Left forelimb (tissue), 1 donor: ENCODE data around the gene LIPJ.

ENCODE experiments used
- DNase-seq: peaks from one replicate; pipeline ENCODE4 v3.0.0-alpha.2; 2018; ENCODE audit warnings: low spot score

LIPJ gene, protein sequence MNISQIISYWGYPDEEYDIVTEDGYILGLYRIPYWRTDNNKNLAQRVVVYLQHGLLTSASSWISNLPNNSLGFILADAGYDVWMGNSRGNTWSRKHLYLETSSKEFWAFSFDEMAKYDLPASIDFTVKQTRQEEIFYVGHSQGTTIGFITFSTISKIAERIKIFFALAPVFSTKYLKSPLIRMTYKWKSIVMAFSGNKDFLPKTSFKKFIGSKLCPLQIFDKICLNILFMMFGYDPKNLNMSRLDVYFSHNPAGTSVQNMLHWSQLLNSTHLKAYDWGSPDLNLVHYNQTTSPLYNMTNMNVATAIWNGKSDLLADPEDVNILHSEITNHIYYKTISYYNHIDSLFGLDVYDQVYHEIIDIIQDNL

DNA sequence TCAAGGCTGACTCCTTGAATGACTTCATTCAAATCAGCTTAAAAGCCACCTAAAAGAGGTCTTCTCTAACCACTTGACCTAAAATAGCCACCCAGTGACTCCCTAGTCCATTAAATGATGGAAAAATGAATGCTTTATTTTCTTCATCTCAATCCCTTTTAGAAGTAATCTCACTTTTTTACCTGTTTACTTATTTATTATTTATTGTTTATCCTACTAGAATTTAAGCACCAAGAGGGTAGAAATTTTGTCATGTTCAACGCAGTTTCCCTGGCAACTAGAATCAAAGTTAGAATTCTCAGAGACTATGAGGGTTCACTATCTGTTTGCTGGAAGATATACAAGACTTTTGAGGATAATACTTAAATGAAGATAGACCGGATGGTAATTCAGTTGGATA lies at the start of gene LIPJ:
TSS of gene LIPJ (plus strand) at position 301 of the 400 bp plus-strand sequence. CDS start 3,926 bp downstream, outside the sequence.
- DNase-seq: no peak

DNA sequence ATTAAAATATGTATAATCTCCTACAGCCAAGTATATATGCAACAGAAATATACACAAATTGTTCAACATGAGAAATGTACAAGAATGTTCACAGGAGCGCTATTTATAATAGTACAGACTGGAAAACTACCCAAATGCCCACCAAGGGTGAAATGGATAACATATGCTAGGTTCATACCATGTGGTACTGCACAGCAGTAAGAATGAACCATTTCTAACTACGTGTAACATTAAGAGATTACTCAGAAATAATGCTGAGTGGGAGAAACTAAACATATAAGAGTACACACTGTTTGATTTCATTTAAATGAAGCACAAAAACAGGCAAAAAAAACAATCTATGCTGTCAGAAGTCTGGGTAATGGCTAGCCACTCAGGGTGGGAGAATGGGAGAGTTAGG lies 49.2 kb upstream of the LIPJ start:
- DNase-seq: no peak

DNA sequence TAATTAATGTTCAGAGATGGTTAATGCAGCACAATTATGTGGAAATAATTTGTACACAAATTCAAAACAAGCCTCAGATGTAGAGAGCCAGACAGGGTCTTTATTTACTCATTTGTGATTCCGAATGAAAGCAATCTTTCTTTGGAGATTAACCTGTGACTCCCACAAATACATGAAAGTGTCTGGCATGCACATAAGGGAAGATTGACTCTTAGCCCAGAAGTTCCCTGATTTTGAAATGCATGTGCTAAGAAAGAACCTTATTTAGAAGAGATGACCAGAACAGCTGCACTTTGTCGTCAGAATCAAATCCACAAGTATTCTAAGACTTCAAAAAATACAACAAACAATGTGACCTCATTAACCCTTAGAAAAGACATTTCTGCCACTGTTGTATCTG lies 48.5 kb upstream of the LIPJ start:
- no peak for DNase-seq

DNA sequence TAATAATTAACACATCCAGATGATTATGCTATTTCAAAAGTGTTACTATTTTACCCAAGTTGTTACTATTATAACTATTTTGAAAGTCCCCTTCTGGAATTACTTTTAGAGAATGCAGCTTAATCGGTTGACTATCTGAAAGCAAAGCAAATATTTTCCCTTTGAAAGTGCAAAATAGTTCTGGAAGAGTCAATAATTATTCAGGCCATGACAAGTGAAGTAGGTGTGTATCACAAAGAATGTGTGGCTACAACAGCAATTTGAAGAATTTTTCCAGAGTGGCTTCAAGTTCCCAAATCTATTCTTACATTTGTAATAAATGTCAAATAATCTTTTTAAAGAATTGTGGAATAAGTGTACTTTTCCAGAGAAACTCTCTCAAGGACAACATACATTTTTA lies 46.2 kb upstream of the LIPJ start:
- no peak for DNase-seq

DNA sequence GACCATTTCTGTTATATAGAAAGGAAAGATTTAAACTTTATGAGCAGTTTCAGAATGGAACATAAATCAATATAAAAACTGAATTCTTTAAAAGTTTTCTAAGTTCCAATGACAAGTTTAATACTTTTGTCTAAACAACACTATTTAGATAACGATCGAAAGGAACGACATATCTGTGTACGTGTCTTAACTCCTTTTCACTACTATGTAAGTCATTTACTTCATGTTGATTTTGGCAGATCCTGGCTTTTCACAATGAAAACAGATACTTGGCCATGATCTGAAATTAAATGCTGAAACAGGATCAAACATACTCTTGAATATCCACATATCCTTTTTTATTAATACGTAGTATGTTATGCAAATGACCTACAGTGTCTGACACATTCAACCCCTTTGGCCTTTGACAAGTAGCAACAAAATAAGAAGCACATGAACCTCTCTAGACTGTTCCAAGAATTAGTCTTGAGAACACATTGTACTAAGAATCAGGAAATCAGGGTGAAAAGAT lies 45.4 kb upstream of the LIPJ start:
- DNase-seq: no peak

DNA sequence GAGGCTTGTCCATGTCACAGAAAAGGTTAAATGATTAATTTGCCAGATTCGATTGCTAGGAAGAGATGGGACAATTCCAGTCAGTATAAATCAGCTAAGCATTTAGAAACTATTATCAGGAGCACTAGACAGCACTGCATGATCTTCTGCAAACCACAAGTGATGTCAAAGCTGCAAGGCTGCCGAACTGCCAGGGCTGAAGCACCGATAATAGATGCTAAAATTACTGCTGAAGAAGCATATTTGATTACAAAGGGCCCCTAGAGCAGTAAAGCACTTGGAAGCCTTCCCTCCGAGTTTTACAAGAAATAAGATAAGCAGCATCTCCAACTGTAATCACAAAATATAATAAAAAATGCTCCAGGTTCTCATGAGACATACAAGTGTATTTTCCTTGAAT lies 44.0 kb upstream of the LIPJ start:
- no peak for DNase-seq

DNA sequence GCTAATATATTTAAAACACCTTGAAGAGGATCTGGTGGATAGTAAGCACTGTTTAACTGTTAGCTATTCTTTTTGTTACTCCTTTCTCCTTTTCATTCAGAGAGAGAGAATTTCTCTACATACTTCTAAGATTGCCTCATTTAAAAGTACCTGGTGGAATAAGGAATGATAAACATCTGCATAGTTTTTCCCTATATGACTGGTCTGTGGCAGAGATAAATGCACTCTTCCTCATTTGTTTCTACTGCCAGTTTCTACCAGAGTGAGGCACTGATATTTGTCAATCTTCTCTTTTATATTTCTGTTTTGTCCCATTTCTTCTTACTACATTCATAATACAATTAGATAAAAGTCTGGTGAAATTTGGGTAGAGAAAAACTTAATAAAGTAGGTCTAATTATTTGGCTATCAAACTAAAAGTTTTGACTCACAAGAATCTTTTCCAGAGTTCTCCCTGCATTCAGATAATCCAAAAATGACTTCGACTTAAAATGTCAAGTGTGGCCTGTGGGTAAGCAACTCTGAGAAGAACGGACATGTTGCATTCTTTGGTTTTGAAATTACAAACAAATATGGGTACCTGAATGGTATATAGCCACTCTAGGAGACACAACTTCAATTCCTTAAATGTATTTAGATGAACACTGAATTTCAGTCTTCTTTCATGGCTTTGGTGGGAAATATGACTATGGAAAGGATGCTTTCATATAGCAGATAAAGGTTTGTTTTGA lies 42.3 kb upstream of the LIPJ start:
- no peak for DNase-seq

DNA sequence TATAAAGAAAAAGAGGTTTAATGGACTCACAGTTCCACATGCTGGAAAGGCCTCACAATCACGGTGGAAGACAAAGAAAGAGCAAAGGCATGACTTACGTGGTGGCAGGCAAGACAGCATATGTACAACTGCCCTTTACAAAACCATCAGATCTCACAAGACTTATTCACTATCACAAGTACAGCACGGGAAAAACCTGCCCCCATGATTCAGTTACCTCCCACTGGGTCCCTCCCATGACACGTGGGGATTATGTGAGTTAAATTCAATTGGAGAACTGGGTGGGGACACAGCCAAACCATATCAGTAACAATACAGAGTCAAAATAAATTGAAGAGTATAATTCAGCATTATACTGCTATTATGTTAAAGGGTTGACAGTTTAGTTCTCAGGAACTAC lies 41.2 kb upstream of the LIPJ start:
- DNase-seq: no peak

DNA sequence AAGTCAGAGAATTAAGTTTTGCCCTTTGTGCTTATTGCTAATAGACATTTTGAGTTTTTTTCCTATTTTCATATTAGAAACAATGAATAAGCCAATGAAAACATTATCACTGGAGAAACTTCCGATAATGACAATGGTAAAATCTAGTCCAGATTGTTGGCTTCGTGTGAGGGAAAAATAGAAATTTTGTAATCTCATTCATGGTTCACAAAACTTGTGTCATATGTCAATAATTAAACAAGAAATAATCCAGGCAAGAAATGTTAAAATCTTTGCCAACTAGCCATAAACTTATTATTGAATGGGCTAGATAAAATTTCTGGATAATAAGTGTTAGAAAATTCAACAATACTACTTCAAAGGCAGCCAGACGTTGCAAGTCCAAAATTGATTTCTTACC lies 40.1 kb upstream of the LIPJ start:
- no peak for DNase-seq

DNA sequence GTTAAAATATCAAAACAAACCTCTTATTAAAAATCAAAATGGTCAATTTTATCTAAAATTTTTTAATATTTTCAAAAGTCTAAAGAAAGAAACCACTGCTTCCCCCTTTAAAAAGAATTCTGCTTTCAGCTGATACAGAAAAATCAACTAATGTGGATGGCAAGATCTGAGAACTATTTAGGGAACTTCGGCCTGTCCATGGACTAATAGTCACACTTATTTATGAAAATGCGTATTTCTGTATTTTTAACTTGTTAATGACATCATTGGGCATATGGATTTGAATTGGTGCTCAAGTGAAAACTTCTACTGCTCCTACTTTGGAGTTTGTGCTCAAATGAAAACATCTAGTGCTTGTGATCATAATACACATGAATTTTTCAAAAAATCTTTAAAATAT lies 35.3 kb upstream of the LIPJ start:
- no peak for DNase-seq

DNA sequence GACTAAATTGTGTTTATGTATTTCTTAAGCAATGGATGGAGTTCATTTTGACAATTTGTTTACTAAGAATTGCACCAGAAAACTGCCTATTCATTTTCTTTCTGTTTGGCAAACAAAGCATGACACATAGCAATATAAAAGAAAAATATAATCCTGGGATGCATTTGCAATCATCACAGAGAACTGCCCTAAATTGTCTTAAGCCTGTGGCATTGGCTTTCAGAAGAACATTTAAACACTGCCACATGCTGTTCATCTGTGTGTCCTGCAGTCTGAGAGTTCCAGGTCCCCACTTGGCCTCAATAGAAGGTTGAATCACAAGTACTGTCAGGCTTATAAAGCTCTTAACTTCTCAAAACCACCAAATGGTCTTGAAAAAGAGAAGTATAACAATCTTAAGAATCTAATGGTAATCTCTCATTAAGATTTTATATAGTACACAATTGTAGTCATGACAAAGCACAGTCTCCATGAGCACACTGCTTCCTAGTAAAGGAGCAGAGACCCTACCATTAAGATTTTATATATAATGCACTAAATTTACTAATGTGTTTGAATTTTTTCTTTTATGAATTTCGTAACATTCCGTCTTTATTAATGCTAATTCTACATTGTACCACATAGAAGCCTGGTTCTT lies 33.3 kb upstream of the LIPJ start:
- DNase-seq: no peak

DNA sequence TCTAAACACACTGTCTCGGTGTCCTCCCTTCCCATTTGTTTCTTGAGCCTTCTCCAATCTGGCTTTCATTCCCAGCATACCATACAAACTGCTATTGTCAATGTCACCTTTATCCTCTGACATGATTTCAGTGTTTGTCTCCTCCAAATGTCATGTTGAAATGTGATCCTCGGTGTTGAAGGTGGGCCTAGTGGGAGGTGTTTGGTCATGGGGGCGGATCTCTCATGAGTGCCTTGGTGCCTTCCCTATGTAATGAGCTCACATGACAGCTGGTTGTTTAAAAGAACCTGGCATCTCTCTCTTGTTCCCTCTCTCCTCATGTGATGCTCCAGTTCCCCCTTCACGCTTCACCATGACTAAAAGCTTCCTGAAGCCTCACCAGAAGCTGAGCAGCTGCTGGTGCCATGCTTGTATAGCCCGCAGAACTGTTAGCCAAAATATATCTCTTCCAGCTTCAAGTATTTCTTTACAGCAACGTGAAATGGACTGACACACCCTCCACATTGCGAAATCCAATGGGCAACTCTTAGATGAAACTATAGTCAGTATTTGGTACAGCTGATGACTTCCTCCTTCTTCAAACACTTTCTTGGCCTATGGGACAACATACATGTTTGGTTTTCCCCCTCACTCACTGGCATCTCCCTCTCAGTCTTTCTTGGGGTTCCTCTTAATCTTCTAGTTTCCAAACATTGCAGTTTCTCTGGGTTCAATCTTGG lies 31.2 kb upstream of the LIPJ start:
- DNase-seq: no peak

DNA sequence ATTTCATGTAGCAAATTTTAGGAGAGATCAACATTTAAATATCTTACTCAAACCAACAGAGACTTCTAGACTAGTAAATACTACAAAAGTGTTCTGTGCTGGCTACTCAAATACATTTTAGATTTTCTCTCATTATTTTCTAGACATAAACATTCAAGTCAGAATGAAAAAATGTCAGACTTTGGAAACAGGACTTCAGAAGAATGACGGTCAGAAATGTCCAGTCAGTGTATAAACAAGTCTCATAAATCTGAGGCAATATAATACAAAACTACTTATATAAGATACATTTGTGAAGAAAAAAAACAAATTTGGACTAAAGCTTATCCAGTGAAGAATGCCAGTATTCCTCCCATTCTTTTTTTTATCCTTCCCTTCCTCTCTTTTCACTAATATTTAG lies 29.3 kb upstream of the LIPJ start:
- no peak for DNase-seq

DNA sequence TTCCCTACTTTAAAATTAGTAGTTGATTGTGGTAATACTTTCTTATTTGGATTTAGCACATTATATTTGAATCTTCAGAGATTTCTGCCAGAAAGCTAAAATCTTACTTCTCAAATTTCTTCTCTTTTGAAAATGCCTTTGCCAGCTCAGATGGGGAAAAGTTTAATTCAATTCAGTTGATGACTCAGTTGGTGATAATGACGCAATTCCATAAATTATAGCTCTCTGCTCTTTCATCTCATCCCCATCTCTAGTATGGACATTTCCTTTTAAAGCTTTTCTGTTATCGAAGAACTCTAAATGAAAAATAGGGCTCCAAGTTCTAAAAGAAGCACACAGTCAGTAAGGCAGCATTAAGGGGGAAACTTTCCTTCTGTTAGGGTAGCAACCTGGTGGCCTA lies 28.9 kb upstream of the LIPJ start:
- no peak for DNase-seq

DNA sequence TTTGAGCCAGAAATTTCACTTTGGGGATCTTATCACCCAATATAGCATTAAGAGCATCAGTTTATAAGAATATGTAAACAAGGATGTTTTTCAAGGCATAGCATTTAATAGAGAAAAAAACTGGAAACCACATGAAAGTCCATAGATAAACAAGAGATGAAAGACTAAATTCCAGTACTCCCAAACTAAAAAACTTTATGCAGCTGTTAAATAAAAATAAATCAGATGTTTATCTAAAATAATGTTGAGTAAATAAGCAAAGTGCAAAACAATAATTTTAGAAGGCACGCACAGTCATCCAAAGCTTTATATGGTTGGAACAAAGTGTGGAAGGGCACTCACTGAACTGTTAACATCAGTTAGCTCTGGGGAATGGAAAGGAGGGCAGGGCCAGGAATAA lies 24.4 kb upstream of the LIPJ start:
- no peak for DNase-seq

DNA sequence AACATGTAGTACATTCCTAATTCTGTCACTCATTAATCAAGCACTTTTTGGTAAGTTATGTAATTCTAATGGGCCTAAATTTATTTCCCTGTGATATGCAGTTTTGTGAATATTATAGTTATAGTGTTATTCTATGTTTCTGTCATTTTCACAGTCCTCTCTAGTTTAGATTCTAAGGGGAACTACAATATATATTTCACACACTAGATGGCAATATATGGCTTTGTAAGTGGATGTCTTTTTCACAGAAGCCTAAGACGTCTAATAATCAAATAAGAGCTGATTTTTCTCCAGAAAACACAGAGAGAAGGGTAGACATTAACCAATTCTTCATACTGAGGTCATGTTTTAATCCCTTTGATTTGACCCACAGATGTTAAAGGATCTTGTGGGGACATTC lies 21.5 kb upstream of the LIPJ start:
- DNase-seq: no peak

DNA sequence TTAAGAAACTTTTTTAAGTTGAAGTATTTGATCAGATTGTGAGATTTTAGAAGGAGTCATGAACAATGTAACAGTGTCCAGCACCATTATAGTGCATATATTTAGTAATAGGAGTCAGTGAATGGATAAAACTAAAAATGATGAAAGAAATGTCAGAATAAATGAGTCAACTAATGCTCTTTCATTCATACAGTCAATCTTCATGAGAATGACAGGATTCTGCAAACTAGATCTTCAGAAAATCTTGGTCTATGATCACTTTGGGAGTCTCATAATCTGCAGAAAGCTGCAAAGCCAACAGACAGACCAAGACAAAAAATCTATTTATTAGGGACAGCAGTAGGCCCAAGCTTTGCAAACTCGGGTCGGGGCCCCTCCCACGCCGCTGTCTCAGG lies 4.2 kb upstream of the LIPJ start:
- DNase-seq: no peak

DNA sequence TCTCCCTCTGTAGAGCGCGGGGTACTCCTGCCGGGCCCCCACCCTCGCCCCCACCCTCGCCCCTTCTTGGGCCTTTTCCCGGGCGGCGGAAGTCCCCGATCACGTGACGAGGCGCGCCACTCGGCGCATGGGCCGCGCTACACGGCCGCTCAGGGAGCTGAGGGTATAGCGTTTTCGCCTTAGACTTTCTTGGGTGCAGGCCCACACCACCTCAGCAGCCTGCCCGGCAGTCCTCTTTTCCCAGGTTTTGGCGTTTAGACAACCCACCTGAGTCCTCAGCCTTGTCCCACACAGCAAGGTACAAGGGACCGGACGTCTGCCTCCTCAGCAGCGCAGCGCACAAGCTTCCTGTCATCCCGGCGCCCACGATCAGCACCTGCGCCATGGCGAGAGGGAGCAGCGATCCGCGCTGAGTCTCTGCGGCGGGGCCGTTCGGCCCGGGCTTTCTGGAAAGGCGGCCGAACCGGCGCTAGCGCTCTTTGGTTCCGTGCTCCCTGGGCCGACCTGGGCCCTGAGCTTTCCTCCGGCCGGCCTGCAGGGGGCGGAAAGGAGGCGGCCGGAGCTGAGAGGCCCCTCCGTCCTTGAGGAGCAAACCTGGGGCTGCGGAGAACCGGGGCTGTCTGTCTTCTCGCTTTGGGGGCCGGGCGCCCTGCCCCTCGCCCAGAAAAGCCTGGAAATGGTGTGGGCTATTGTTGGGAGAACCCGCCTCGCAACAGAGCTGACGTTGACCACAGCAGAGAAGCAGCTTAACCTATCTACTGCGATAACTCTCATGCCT lies 3.6 kb upstream of the LIPJ start, which contains the start of gene RNLS:
TSS of gene RNLS (minus strand) at position 513 of the 778 bp plus-strand sequence.
- DNase-seq: peak; percentile 86

DNA sequence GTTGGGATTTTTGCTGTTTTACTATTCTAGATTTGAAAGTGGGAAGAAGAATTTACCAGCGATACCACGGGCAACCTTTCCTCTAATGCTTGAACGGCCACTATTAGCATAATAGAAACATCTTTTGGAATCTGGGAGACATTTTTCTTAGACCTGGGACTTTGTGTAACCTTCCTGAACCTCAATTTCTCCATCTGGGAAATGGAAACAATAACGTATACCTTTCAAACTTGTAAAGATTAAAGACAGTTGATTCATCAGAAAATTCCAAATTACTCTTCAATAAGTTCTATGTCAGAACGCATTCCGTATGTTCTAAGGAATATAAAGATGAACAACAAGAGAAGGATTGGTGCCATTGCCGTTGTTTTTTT lies 3.0 kb upstream of the LIPJ start:
- DNase-seq: no peak

DNA sequence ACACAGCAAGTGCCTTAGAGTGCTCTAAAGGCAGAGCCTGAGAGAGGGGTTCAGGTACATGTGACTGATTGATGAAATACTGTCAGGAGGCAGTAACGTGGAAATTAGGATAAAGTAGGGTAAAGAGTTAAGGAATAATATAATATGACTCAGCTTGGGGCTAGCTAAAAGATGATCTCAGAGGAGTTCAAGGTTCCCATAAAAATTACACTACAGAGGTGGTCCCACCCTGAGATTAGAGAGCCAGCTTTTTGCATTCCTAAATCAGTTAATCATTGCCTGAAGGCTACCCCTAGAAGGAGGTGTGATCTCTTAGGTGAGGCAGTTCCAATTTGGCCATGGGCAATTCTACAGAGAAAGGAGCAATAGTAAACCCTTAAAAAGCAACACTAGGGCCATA lies 5.8 kb downstream of the LIPJ start:
- DNase-seq: no peak

DNA sequence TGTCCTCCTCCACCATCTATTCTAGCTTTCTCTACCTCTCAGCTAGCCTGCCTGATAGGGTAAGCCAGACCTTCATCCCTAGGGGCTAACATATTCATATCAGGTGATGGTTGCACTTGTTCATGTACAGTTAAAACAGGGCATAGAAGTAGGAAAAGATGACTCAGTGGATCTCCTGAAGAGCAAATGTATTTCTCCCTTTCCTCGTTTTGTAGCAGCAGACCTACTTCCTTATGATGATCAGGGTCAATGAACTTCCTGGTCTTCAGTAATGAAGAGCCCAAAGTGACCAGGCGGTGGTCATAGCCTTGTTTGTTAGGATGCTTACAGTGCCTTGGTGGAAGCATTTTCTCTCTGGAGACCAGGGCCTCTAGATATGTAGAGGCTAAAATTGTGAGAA lies 6.3 kb downstream of the LIPJ start:
- DNase-seq: no peak

DNA sequence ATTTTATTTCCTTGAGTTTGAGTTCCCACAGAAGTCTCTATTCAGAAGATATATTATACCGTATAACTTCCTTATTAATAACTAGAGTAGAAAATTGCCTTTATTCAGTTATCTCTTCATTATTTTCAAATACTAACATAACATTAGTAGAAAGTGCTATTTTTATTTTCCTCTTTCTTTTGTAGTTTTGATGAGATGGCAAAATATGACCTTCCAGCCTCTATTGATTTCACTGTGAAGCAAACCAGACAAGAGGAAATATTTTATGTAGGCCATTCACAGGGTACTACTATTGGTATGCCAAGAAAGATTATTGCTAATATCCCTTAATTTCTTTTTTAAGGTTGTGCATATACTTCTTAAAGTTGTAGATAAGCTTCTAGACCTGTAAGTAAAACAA lies 7.9 kb downstream of the LIPJ start:
- DNase-seq: no peak
